ENCODE measurements around the gene KLRB1. TPM values are rescaled to one million over a fixed set of nuclear protein-coding genes. Genes with fewer than 3 reads are reported as not detected.
"Not testable (repeated sequence)": the region's sequence is repeated elsewhere in the genome, so short reads cannot be mapped to it uniquely, and the experiment has no call there.

Gene KLRB1
- total RNA-seq, 2 experiments from 2014 or later = 17.4 to 19.4 TPM

DNA sequence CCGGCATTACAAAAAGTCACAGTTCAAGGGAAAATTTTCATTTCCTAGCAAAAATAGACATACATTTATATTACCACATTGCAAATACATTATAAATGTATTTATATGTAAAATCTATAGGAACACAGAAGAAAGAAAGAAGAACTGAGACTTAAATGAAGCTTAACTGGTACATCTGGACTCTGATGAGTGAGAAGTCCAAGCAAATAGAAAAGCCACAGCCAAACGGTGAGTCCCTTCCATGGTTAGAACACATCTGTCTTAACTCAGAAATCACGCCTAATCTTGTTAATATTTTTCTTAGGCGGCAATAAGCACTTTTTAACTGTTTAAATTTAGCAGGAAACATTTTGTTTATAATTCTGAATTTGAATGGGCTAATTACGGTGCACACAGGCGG lies 9.4 kb upstream of the KLRB1 start:
- H3K27me3 Mint-ChIP-seq = no peaks in the 10 kb centered on the region
- H3K4me3 Mint-ChIP-seq = no peak overlapping the region
- ChIA-PET POLR2A (interaction anchor here (1.0 to 1.1 kb wide), 4 partner anchors 31 to 143 kb away, joined by 3 to 4 read pairs (median 4); partner anchors contain the start of gene CD69), CTCF (interaction anchor here (1.6 kb wide), 1 partner anchor 17 kb away, joined by 3 read pairs; no protein-coding TSS in a partner anchor)
- peaks cover 60% of the 10 kb centered on the region for H3K4me1 Mint-ChIP-seq
- peaks cover 15% of the 10 kb centered on the region for H3K9me3 Mint-ChIP-seq
- H3K27ac Mint-ChIP-seq = no peak overlapping the region
- no peak for DNase-seq
- H3K36me3 Mint-ChIP-seq (ENCODE audit: low read depth) = peaks cover 57% of the 10 kb centered on the region

DNA sequence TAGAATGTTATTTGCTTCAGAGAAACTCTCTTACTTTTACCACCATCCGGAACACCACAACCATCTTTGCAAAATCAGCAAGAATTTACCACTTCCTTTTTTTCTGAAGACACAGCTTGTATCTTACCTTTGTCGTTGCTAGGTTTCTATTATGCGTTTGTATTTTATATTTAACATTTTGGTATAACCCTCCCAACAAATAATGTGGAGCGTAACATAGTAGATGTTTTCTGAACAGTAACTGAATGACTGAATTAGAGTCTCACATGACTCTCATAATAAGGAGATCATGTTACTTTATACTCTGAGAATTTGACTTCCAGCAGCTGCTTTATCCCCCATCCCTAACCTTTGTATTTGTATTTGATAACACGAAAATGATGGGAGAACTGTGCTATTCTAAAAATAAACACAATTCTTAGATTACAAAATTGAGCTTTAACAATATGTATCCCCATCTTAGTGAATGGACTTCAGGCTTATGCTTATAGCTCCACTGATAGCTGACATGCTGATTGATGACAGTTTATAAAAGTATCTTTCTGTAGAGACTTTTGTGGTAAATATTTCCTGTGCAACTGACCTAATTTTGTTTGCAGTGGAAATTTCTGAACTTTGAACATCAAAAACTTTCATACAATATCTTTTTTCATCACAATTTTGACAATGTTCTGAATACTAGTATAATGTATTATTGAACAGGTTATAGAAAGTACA lies 7.9 kb upstream of the KLRB1 start:
- H3K4me3 Mint-ChIP-seq = peak overlapping the region; percentile 65
- peaks cover 72% of the 10 kb centered on the region for H3K36me3 Mint-ChIP-seq (ENCODE audit: low read depth)
- H3K27me3 Mint-ChIP-seq = no peaks in the 10 kb centered on the region
- peaks cover 19% of the 10 kb centered on the region for H3K9me3 Mint-ChIP-seq
- peak overlapping the region; percentile 94 for H3K27ac Mint-ChIP-seq
- H3K4me1 Mint-ChIP-seq = peaks cover 66% of the 10 kb centered on the region
- ChIA-PET POLR2A (interaction anchor here (0.6 to 1.9 kb wide), 26 partner anchors 9 to 251 kb away, joined by 3 to 40 read pairs (median 4); partner anchors contain the start of genes CD69 and CLEC2D), CTCF (interaction anchor here (0.7 to 1.8 kb wide), 9 partner anchors 9 to 284 kb away, joined by 3 to 6 read pairs (median 4); no protein-coding TSS in a partner anchor)
- DNase-seq = peak; percentile 23

- Mint-ChIP-seq H3K36me3 (ENCODE audit: low read depth) (peaks cover 67% of the 10 kb centered on the region), H3K9me3 (peaks cover 29% of the 10 kb centered on the region), H3K4me1 (peaks cover 64% of the 10 kb centered on the region)
- DNase-seq, CTCF ChIA-PET, H3K27ac Mint-ChIP-seq, H3K27me3 Mint-ChIP-seq, H3K4me3 Mint-ChIP-seq: not testable (repeated sequence)
- POLR2A ChIA-PET = interaction anchor here (0.9 to 1.5 kb wide), 2 partner anchors 37 to 150 kb away, joined by 4 read pairs; partner anchors contain the start of gene CD69
These were observed 2.9 kb upstream of the KLRB1 start for GRCh38 chr12:9610606-9611005.

DNA sequence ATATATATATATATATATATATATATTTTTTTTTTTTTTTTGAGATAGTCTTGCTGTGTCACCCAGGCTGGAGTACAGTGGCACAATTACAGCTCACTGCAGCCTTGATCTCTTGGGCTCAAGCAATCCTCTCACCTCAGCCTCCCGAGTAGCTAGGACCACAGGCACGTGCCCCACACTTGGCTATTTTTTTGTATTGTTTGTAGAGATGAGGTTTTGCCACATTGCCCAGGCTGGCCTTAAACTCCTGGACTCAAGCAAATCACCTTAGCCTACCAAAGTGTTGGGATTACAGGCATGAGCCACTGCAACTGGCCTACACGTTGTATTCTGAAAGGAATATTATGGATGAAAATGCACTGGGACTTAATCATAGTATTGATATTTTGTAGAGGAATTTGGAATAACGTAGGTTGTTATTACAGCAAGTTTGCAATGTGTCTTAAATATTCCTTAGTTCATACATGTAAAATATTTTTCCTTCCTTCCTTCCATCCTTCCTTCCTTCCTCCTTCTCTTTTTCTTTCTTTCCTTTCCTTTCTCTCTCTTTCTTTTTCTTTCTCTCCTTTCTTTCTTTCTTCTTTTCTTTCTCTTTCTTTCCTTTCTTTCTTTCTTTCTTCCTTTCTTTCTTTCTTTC lies 862 bp downstream of the KLRB1 start:
- no peak for DNase-seq
- peak overlapping the region; percentile 74 for H3K4me3 Mint-ChIP-seq
- H3K27ac Mint-ChIP-seq = peak overlapping the region; percentile 73
- H3K9me3 Mint-ChIP-seq = peaks cover 17% of the 10 kb centered on the region
- peaks cover 39% of the 10 kb centered on the region for H3K36me3 Mint-ChIP-seq (ENCODE audit: low read depth)
- ChIA-PET CTCF (interaction anchor here (0.6 kb wide), 1 partner anchor 9 kb away, joined by 3 read pairs; no protein-coding TSS in a partner anchor), POLR2A (interaction anchor here (1.9 kb wide), 1 partner anchor 9 kb away, joined by 6 read pairs; no protein-coding TSS in a partner anchor)
- H3K4me1 Mint-ChIP-seq = peaks cover 35% of the 10 kb centered on the region
- H3K27me3 Mint-ChIP-seq = no peaks in the 10 kb centered on the region

DNA sequence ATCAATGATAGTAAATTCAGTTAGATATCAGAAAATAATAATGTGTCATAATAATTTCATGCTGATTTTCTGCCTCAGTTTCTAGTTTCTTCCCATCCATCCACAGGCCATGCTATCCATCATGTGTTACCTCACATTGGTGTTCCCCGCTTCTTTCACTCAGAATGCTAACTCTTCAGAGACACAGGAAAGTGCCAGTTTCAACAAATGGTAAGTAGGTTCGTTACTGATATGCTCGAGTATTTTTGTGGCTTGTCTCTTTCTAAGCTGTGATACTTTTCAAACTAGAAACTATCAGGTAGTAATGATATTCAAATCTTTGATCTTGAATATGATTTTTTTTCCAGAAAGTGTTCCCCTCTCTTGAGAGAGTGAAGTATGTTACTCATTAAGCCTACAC lies 1.5 kb downstream of the KLRB1 start:
- H3K4me1 Mint-ChIP-seq = peaks cover 35% of the 10 kb centered on the region
- H3K4me3 Mint-ChIP-seq = peak overlapping the region; percentile 46

DNA sequence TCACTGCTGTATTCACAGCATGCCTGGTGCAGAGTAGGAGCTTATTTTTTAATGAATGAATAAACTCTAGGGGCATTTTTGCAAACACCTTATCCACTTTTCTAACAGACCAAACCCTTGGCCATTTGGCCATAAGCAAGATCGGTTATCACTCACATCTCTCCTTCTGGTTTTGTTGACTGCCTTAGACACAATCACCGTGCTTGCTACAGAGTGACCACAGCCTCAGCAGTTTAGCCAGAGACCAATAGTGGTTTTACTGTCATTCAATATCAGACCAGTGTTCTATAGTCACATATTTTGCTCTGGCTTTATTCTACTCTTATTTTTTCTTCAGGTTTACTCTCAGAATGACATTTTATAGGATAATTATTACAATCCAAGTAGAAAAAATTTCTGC lies 2.2 kb downstream of the KLRB1 start:
- Mint-ChIP-seq H3K27me3 (no peaks in the 10 kb centered on the region), H3K27ac (no peak overlapping the region), H3K4me1 (peaks cover 28% of the 10 kb centered on the region), H3K36me3 (ENCODE audit: low read depth) (peaks cover 26% of the 10 kb centered on the region), H3K9me3 (peaks cover 13% of the 10 kb centered on the region), H3K4me3 (peak overlapping the region; percentile 18)
- CTCF ChIA-PET = interaction anchor here (1.0 kb wide), 1 partner anchor 10 kb away, joined by 3 read pairs; no protein-coding TSS in a partner anchor
- no peak for DNase-seq
- POLR2A ChIA-PET = interaction anchor here (0.9 kb wide), 1 partner anchor 10 kb away, joined by 3 read pairs; no protein-coding TSS in a partner anchor

More for the DNA sequence above, 1.5 kb downstream of the KLRB1 start:
- Mint-ChIP-seq H3K36me3 (ENCODE audit: low read depth) (peaks cover 33% of the 10 kb centered on the region), H3K9me3 (peaks cover 13% of the 10 kb centered on the region), H3K27ac (no peak overlapping the region), H3K27me3 (no peaks in the 10 kb centered on the region)
- CTCF ChIA-PET = interaction anchor here (0.6 kb wide), 1 partner anchor 9 kb away, joined by 3 read pairs; no protein-coding TSS in a partner anchor
- POLR2A ChIA-PET = interaction anchor here (1.9 kb wide), 1 partner anchor 9 kb away, joined by 6 read pairs; no protein-coding TSS in a partner anchor
- no peak for DNase-seq

DNA sequence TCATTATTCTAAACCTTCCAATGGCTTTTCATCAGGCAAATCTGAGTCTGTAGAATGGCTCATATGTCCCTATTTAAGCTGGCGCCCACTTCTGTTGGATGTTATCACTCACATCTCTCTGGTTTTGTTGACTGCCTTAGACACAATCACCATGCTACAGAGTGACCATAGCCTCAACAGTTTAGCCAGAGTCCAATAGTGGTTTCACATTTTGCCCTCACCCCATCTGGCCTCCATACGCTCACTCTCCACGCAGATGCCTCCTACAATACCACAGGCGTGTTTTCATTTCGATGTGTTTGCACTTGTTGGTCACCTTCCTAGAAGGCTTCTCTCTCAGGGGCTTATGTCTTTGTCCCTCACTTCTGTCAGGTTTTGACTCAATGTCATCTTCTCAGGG lies 3.4 kb downstream of the KLRB1 start:
- POLR2A ChIA-PET = no interaction called here
- Mint-ChIP-seq H3K4me1 (peaks cover 18% of the 10 kb centered on the region), H3K4me3 (no peak overlapping the region), H3K36me3 (ENCODE audit: low read depth) (peaks cover 22% of the 10 kb centered on the region), H3K9me3 (peaks cover 3% of the 10 kb centered on the region), H3K27ac (no peak overlapping the region), H3K27me3 (no peaks in the 10 kb centered on the region)
- CTCF ChIA-PET = no interaction called here
- DNase-seq = no peak

- H3K4me1 Mint-ChIP-seq, CTCF ChIA-PET, H3K27me3 Mint-ChIP-seq, H3K27ac Mint-ChIP-seq, H3K4me3 Mint-ChIP-seq, H3K9me3 Mint-ChIP-seq, POLR2A ChIA-PET, DNase-seq: not testable (repeated sequence)
- peaks cover 15% of the 10 kb centered on the region for H3K36me3 Mint-ChIP-seq (ENCODE audit: low read depth)
These were observed 7.3 kb downstream of the KLRB1 start for GRCh38 chr12:9600426-9600825.

GRCh38 chr12:9598363-9598762 lies 9.4 kb downstream of the KLRB1 start:
- DNase-seq = no peak
- H3K36me3 Mint-ChIP-seq (ENCODE audit: low read depth) = peaks cover 23% of the 10 kb centered on the region
- H3K27ac Mint-ChIP-seq = no peak overlapping the region
- H3K4me1 Mint-ChIP-seq = no peaks in the 10 kb centered on the region
- POLR2A ChIA-PET = no interaction called here
- no peaks in the 10 kb centered on the region for H3K27me3 Mint-ChIP-seq
- H3K9me3 Mint-ChIP-seq = no peaks in the 10 kb centered on the region
- H3K4me3 Mint-ChIP-seq = no peak overlapping the region
- CTCF ChIA-PET = no interaction called here

GRCh38 chr12:9597365-9597764 lies 10.4 kb downstream of the KLRB1 start:
- DNase-seq = no peak
- ChIA-PET POLR2A (no interaction called here), CTCF (no interaction called here)
- H3K27ac Mint-ChIP-seq = no peak overlapping the region
- H3K27me3 Mint-ChIP-seq = no peaks in the 10 kb centered on the region
- no peaks in the 10 kb centered on the region for H3K9me3 Mint-ChIP-seq
- H3K4me1 Mint-ChIP-seq = no peaks in the 10 kb centered on the region
- H3K4me3 Mint-ChIP-seq = no peak overlapping the region
- H3K36me3 Mint-ChIP-seq (ENCODE audit: low read depth) = peaks cover 23% of the 10 kb centered on the region

- Mint-ChIP-seq H3K4me1 (no peaks in the 10 kb centered on the region), H3K4me3 (no peak overlapping the region), H3K27me3 (no peaks in the 10 kb centered on the region), H3K36me3 (ENCODE audit: low read depth) (peaks cover 19% of the 10 kb centered on the region), H3K27ac (no peak overlapping the region), H3K9me3 (peaks cover 4% of the 10 kb centered on the region)
- CTCF ChIA-PET = no interaction called here
- POLR2A ChIA-PET = interaction anchor here (0.6 kb wide), 1 partner anchor 12 kb away, joined by 3 read pairs; no protein-coding TSS in a partner anchor
- no peak for DNase-seq
These were observed 17.3 kb downstream of the KLRB1 start for GRCh38 chr12:9590441-9590840.

DNA sequence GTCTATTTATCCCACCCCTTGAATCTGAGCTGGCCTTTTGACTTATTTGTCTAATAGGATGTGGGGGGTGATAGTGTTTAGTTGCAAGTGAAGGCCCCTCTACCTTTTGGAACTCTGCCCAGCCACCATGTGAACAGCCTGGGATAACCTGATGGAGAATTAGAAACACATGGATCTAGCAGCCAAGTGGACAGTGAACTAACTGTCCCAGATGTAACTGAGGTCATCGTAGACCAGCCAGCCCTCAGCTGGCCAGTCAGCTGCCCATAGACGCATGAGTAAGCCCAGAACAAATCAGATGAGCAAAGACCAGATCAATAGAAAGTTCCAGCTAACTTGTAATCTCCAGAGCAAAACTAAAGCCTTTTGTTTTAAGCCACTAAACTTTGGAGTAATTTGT lies 19.0 kb downstream of the KLRB1 start:
- peaks cover 4% of the 10 kb centered on the region for H3K9me3 Mint-ChIP-seq
- H3K27ac Mint-ChIP-seq = peak overlapping the region; percentile 31
- no peaks in the 10 kb centered on the region for H3K27me3 Mint-ChIP-seq
- H3K4me3 Mint-ChIP-seq = no peak overlapping the region
- ChIA-PET CTCF (no interaction called here), POLR2A (no interaction called here)
- H3K36me3 Mint-ChIP-seq (ENCODE audit: low read depth) = peaks cover 12% of the 10 kb centered on the region
- no peaks in the 10 kb centered on the region for H3K4me1 Mint-ChIP-seq
- no peak for DNase-seq

DNA sequence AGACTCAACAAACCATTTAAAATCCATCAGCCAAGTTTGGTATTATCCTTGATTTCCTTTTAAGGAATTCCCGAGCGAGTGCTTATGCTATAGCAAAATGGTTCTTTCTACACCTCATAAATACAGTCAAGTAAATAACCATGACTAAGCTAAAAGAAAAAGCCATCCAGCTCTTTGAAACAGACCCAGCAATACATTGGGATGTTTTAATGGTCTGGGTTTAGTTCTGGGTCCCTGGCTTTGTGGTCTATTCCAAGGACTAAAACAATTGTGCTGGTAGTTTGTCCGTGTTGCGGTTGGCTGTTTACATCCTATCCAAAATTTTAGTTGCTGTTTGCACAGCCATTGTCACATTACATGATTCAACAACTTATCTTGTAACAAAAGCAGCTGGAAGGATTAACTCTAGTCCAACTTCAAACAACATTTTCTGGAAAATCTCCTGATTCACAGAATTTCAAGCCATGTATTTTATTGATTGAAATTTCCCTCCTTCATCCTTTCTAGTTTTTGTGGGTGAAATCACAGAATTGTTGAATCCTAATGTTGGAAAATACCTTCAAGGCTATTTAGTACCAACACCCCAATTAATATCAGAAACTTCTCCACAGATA lies 19.6 kb downstream of the KLRB1 start:
- CTCF ChIA-PET = no interaction called here
- no peak for DNase-seq
- Mint-ChIP-seq H3K36me3 (ENCODE audit: low read depth) (peaks cover 12% of the 10 kb centered on the region), H3K4me1 (no peaks in the 10 kb centered on the region), H3K27me3 (no peaks in the 10 kb centered on the region), H3K4me3 (no peak overlapping the region), H3K9me3 (peaks cover 4% of the 10 kb centered on the region), H3K27ac (no peak overlapping the region)
- POLR2A ChIA-PET = no interaction called here

Measured in activated CD4-positive, alpha-beta memory T cell treated with anti-CD3 and anti-CD28 coated beads, Interleukin-2, amount 10 ng/mL, durations not matched to agents 7 days and 5 days (primary cell).